Stomach smooth muscle (tissue), 2 donors: ENCODE data around the gene CLCN3.
"Not testable (repeated sequence)": the region's sequence is repeated elsewhere in the genome, so short reads cannot be mapped to it uniquely, and the experiment has no call there.

Experiments
- H3K27ac ChIP-seq: one replicate; pipeline ENCODE4 v1.7.0; 2013; ENCODE audit warnings: mild to moderate bottlenecking, low read length, inconsistent platforms
- H3K27me3 ChIP-seq, 2 donors: one replicate each; pipeline ENCODE4 v1.7.0; 2013; ENCODE audit warnings: low read length in 2 of 2; ENCODE audit not compliant: insufficient read depth in 2 of 2, control insufficient read depth in 1 of 2
- H3K36me3 ChIP-seq, 2 donors: one replicate each; pipeline ENCODE4 v1.7.0; 2013; ENCODE audit warnings: low read length in 2 of 2; ENCODE audit not compliant: control insufficient read depth in 2 of 2, insufficient read depth in 2 of 2
- H3K4me1 ChIP-seq: one replicate; pipeline ENCODE4 v1.7.0; 2013; ENCODE audit warnings: low read length; ENCODE audit not compliant: control insufficient read depth, insufficient read depth
- H3K4me3 ChIP-seq, 2 donors: one replicate each; pipeline ENCODE4 v1.7.0; 2013; ENCODE audit warnings: low read length in 2 of 2
- H3K9ac ChIP-seq, 2 donors: one replicate each; pipeline ENCODE4 v1.7.0; 2013; ENCODE audit warnings: low read length in 2 of 2, mild to moderate bottlenecking in 1 of 2
- H3K9me3 ChIP-seq, 2 donors: one replicate each; pipeline ENCODE4 v1.7.0; 2013; ENCODE audit warnings: low read length in 2 of 2; ENCODE audit not compliant: control insufficient read depth in 2 of 2
- donor health status: healthy.
- donor health status: Pancreatic carcinoma.

Gene CLCN3

GRCh38 chr4:169665046-169665737 is 44.8 kb downstream of the CLCN3 start:
- Histone ChIP-seq H3K4me1 (no peaks in the 10 kb centered on the region), H3K27me3 (no peaks in the 10 kb centered on the region), H3K9ac (no peak overlapping the region), H3K4me3 (no peak overlapping the region), H3K27ac (no peak overlapping the region), H3K9me3 (peaks cover 0 to 4% of the 10 kb centered on the region in 2 donors), H3K36me3 (no peaks in the 10 kb centered on the region)

GRCh38 chr4:169668069-169668721 is 47.8 kb downstream of the CLCN3 start:
- Histone ChIP-seq H3K4me3 (no peak overlapping the region), H3K27ac (no peak overlapping the region), H3K27me3 (no peaks in the 10 kb centered on the region), H3K4me1 (no peaks in the 10 kb centered on the region), H3K9ac (no peak overlapping the region), H3K9me3 (peaks cover 0 to 4% of the 10 kb centered on the region in 2 donors), H3K36me3 (no peaks in the 10 kb centered on the region)

GRCh38 chr4:169675825-169676224 is 55.4 kb downstream of the CLCN3 start:
- no peak overlapping the region for H3K4me3 ChIP-seq
- H3K27ac ChIP-seq = no peak overlapping the region
- no peak overlapping the region for H3K9ac ChIP-seq
- no peaks in the 10 kb centered on the region for H3K9me3 ChIP-seq
- H3K4me1 ChIP-seq = no peaks in the 10 kb centered on the region
- no peaks in the 10 kb centered on the region for H3K36me3 ChIP-seq
- H3K27me3 ChIP-seq = no peaks in the 10 kb centered on the region

GRCh38 chr4:169677150-169677748 is 56.9 kb downstream of the CLCN3 start:
- Histone ChIP-seq H3K4me1 (no peaks in the 10 kb centered on the region), H3K36me3 (no peaks in the 10 kb centered on the region), H3K27me3 (no peaks in the 10 kb centered on the region), H3K27ac (no peak overlapping the region), H3K9ac (no peak overlapping the region), H3K4me3 (no peak overlapping the region), H3K9me3 (no peaks in the 10 kb centered on the region)

- H3K9me3 ChIP-seq, H3K27me3 ChIP-seq, H3K4me1 ChIP-seq, H3K4me3 ChIP-seq, H3K27ac ChIP-seq, H3K9ac ChIP-seq, H3K36me3 ChIP-seq: not testable (repeated sequence)
Observed at GRCh38 chr4:169678486-169678885, 58.1 kb downstream of the CLCN3 start.

GRCh38 chr4:169678951-169679591 is 58.7 kb downstream of the CLCN3 start:
- H3K9me3 ChIP-seq, H3K27ac ChIP-seq, H3K36me3 ChIP-seq, H3K9ac ChIP-seq, H3K4me1 ChIP-seq, H3K27me3 ChIP-seq, H3K4me3 ChIP-seq: not testable (repeated sequence)

- Histone ChIP-seq H3K4me1 (no peaks in the 10 kb centered on the region), H3K27me3 (no peaks in the 10 kb centered on the region), H3K9me3 (no peaks in the 10 kb centered on the region), H3K9ac (no peak overlapping the region), H3K4me3 (no peak overlapping the region), H3K36me3 (no peaks in the 10 kb centered on the region), H3K27ac (no peak overlapping the region)
Observed at GRCh38 chr4:169682372-169683047, 62.1 kb downstream of the CLCN3 start.

- Histone ChIP-seq H3K9ac (no peak overlapping the region), H3K27ac (no peak overlapping the region), H3K4me3 (no peak overlapping the region), H3K9me3 (no peaks in the 10 kb centered on the region), H3K4me1 (no peaks in the 10 kb centered on the region), H3K36me3 (peaks cover 0 to 4% of the 10 kb centered on the region in 2 donors), H3K27me3 (no peaks in the 10 kb centered on the region)
Observed at GRCh38 chr4:169689681-169690080, 69.3 kb downstream of the CLCN3 start.

- no peaks in the 10 kb centered on the region for H3K27me3 ChIP-seq
- no peak overlapping the region for H3K27ac ChIP-seq
- no peak overlapping the region for H3K9ac ChIP-seq
- no peaks in the 10 kb centered on the region for H3K4me1 ChIP-seq
- H3K9me3 ChIP-seq = no peaks in the 10 kb centered on the region
- no peak overlapping the region for H3K4me3 ChIP-seq
- peaks cover 0 to 4% of the 10 kb centered on the region in 2 donors for H3K36me3 ChIP-seq
Observed at GRCh38 chr4:169690787-169691186, 70.4 kb downstream of the CLCN3 start.

GRCh38 chr4:169698331-169698730 is 78.0 kb downstream of the CLCN3 start:
- H3K27me3 ChIP-seq = no peaks in the 10 kb centered on the region
- H3K9ac ChIP-seq = no peak overlapping the region
- H3K27ac ChIP-seq = no peak overlapping the region
- peaks cover 7 to 13% of the 10 kb centered on the region in 2 donors for H3K36me3 ChIP-seq
- H3K4me3 ChIP-seq = no peak overlapping the region
- no peaks in the 10 kb centered on the region for H3K4me1 ChIP-seq
- no peaks in the 10 kb centered on the region for H3K9me3 ChIP-seq
